ENCODE results near the gene CARD19. TPM values are rescaled to one million over a fixed set of nuclear protein-coding genes. Genes with fewer than 3 reads are reported as not detected.

CARD19 gene
- total and polyA plus RNA-seq, 2 of the 8 experiments (the other 6 are each of a cell fraction or from before 2014, with no cell fraction given), result 21.2 to 112 TPM

- CTCF ChIA-PET (ENCODE audit: partially characterized antibody), result interaction anchor here (1.0 to 1.6 kb wide), 5 partner anchors 13 to 41 kb away, joined by 3 to 9 read pairs (median 4); no protein-coding TSS in a partner anchor
- no peak overlapping the region for H3K4me2 ChIP-seq (ENCODE audit: insufficient read depth in 1 of 2, low read depth in 2 of 2, low read length in 2 of 2)
- no peak overlapping the region for H2BK15ac ChIP-seq (ENCODE audit: low read length)
- peaks cover 0 to 16% of the 10 kb centered on the region in 2 experiments for H4K20me1 ChIP-seq (replicated peaks in 1 of 2; ENCODE audit: control insufficient read depth in 1 of 2, insufficient read depth in 2 of 2, low read length in 2 of 2)
- no peak overlapping the region for H2BK120ac ChIP-seq (replicated peaks; ENCODE audit: low read depth, low read length)
- H3K14ac ChIP-seq (ENCODE audit: insufficient read length), result no peak overlapping the region
- no peak overlapping the region for H2BK5ac ChIP-seq (ENCODE audit: low read depth, low read length)
- no peak overlapping the region for H4K8ac ChIP-seq (ENCODE audit: extremely low read depth, insufficient read depth, low read length)
- no peak for FAIRE-seq
- H3K27ac ChIP-seq (ENCODE audit: low read depth, low read length), result no peak overlapping the region
- no peak for DNase-seq (ENCODE audit: low read depth in 1 of 2, low spot score in 2 of 2)
- peaks cover 0 to 4% (median 0%) of the 10 kb centered on the region in 4 experiments; a peak in 1 of 8 replicates for H3K36me3 ChIP-seq (ENCODE audit: control insufficient read depth in 2 of 4, insufficient read depth in 4 of 4, low read length in 3 of 4)
- no peak overlapping the region for H3K56ac ChIP-seq (replicated peaks; ENCODE audit: insufficient read length, low read depth, low read length)
- TF ChIP-seq MAX (IDR thresholded peaks at IDR 0.05) (no peak), SP4 (IDR thresholded peaks at IDR 0.05; ENCODE audit: low read length) (no peak)
- no peak overlapping the region for H3K9ac ChIP-seq (replicated peaks in 1 of 4; ENCODE audit: extremely low read depth in 1 of 4, low read depth in 3 of 4, low read length in 3 of 4)
- no peak overlapping the region for H2BK20ac ChIP-seq (ENCODE audit: low read length)
- H3K9me3 ChIP-seq (ENCODE audit: insufficient read depth in 2 of 2, low read depth in 1 of 2, low read length in 1 of 2), result no peaks in the 10 kb centered on the region
- 0 out of 2 replicates have a peak, but pooled peaks cover 1% of the 10 kb centered on the region for H3K23me2 ChIP-seq (ENCODE audit: low read depth, low read length)
- POLR2A ChIA-PET (ENCODE audit: partially characterized antibody), result interaction anchor here (1.4 kb wide), 1 partner anchor 9 kb away, joined by 3 read pairs; the partner anchor contains the start of gene NINJ1
- H3K4me1 ChIP-seq (replicated peaks in 1 of 4; ENCODE audit: control insufficient read depth in 3 of 4, insufficient read depth in 4 of 4, low read length in 3 of 4), result peaks cover 0 to 14% (median 9%) of the 10 kb centered on the region in 4 experiments; a peak in 6 of 7 replicates
- H4K5ac ChIP-seq (ENCODE audit: insufficient read length, low read depth, low read length), result no peak overlapping the region
- no peak overlapping the region for H4K91ac ChIP-seq (replicated peaks; ENCODE audit: insufficient read length, low read length)
- WGBS, 2 experiments (ENCODE audit: extremely low coverage in 1 of 2, insufficient coverage in 1 of 2, insufficient read length in 1 of 2, insufficient replicate concordance in 2 of 2, low coverage in 1 of 2, low lambda C conversion rate in 2 of 2, missing lambda C conversion rate in 1 of 2), result 92% methylated on average over 16 of the region's 16 CpGs; no CpG with 5 or more reads in 1 of the 2 experiments
- H3K27me3 ChIP-seq (replicated peaks in 1 of 4; ENCODE audit: control insufficient read depth in 3 of 4, extremely low read depth in 1 of 4, insufficient read depth in 3 of 4, low read length in 3 of 4), result no peaks in the 10 kb centered on the region; a peak in 1 of 7 replicates
- no peak overlapping the region for H2BK12ac ChIP-seq (ENCODE audit: low read depth, low read length)
- H3K4ac ChIP-seq (replicated peaks; ENCODE audit: insufficient read length, low read depth, low read length), result no peak overlapping the region
- no peak overlapping the region for H3K23ac ChIP-seq (ENCODE audit: insufficient read length)
- peaks cover 0 to 2% of the 10 kb centered on the region in 2 experiments; a peak in 1 of 4 replicates for H3K79me2 ChIP-seq (ENCODE audit: control insufficient read depth in 1 of 2, insufficient read depth in 2 of 2, low read length in 2 of 2)
- H2AFZ ChIP-seq (ENCODE audit: low read length), result no peak overlapping the region
- no peak overlapping the region for H3K4me3 ChIP-seq (ENCODE audit: extremely low read depth in 1 of 4, insufficient read depth in 2 of 4, low read depth in 3 of 4, low read length in 4 of 4)
- H3K79me1 ChIP-seq (ENCODE audit: low read depth, low read length), result peaks cover 4% of the 10 kb centered on the region
- H2AK5ac ChIP-seq (ENCODE audit: low read depth, low read length), result no peak overlapping the region
- H3K18ac ChIP-seq (ENCODE audit: extremely low read depth, low read length), result no peak overlapping the region
These were observed 28.8 kb downstream of the CARD19 start for GRCh38 chr9:93124793-93125192.

All from H1 (cell line).